HG02943 (cell line): ENCODE data around the gene FIGNL2.

Source experiments
- ATAC-seq: cut with Tn5 transposase; IDR thresholded peaks from one replicate; pipeline ENCODE4 v1.9.1; 2021; ENCODE audit warnings: mild to moderate bottlenecking, low read depth, moderate library complexity; ENCODE audit not compliant: unreplicated experiment

The FIGNL2 gene

GRCh38 chr12:51862947-51863346, 14.4 kb upstream of the FIGNL2 start:
- no peak for ATAC-seq

DNA sequence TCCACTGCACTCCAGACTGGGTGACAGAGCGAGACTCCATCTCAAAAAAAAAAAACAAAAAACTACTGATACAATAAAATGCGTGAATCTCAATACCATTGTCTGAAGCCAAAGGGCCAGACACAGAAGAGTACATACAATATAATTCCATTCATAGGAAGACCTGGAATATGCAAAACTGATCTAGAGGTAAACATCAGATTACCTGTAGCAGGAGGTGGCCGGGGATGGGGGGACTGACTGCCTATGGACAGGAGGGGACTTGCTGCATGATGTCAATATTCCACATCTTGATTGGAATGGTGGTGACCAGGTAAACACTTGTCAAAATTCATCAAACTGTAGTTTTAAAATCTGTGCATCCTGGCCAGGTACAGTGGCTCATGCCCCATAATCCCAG, 12.5 kb upstream of the FIGNL2 start:
- ATAC-seq: no peak

- no peak for ATAC-seq
Measured at GRCh38 chr12:51855586-51856428, 7.3 kb upstream of the FIGNL2 start.

DNA sequence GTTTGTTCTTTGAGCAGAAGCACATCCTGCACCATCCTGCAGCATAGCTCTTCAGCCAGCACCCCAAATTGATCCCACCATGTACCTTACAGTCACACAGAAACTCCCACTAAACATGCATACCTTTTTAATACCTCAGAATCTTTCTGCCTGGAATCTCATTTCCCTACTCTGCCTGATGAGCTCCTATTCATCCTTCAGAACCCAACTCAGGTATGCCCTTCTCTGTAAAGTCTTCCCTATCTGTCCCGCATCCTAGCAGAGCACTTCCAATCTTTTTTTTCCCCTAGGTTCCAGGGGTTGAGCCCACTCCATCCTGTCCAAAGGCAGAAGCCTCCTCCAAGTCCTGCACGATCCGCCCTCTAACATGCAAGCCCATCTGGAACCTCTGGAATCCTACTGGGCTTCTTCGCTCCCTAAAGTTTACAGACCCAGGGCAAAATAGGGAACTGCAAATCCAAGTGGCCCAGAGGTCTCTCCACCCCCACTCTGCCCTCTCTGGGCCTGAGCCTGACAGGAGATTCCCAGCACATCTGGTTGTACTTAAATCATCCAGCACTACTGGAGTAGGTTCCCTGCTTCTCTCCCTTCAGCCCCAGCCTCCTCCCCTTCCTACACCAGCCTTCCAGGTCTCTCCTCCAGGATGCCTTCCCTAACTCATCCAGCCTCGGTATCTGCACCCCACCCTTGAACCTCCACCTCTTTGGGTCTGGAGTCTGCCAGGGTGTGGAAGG, 4.1 kb upstream of the FIGNL2 start:
- ATAC-seq: no peak

DNA sequence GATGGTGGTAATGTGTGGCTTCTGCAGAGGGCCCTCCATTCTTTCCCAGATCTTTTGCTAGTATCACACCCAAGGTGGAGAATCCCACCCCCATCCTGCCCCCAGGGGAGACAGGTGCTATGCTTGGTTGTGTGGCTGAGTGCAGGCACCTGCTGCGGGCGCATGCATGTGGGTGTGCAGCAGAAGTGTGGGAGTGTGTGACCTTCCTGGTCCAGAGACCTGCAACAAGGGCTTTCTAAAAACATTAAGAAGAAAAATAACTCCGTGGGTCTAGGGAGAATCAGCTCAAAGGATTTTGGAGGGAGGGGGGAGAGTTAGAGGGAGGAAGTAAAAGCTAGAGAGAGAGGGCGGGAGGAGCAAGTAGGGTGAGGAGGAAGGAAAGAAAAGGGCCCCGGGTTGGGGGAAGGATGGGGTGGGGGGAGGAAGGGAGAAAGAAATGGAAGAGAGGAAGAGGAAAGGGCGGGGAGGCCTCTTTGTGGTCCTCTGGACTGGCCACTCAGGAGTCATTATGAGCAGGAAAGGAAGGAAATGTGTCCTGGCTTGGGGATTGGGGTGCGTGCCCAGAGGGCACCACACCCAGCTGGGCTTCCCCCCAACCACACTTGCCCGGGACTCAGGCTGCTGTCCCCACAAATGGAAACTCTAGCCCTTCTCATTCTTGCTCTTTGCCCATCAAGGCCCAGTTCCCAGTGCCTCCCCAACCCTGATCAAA, 3.1 kb upstream of the FIGNL2 start:
- no peak for ATAC-seq

GRCh38 chr12:51850965-51851299, 2.4 kb upstream of the FIGNL2 start:
- no peak for ATAC-seq

DNA sequence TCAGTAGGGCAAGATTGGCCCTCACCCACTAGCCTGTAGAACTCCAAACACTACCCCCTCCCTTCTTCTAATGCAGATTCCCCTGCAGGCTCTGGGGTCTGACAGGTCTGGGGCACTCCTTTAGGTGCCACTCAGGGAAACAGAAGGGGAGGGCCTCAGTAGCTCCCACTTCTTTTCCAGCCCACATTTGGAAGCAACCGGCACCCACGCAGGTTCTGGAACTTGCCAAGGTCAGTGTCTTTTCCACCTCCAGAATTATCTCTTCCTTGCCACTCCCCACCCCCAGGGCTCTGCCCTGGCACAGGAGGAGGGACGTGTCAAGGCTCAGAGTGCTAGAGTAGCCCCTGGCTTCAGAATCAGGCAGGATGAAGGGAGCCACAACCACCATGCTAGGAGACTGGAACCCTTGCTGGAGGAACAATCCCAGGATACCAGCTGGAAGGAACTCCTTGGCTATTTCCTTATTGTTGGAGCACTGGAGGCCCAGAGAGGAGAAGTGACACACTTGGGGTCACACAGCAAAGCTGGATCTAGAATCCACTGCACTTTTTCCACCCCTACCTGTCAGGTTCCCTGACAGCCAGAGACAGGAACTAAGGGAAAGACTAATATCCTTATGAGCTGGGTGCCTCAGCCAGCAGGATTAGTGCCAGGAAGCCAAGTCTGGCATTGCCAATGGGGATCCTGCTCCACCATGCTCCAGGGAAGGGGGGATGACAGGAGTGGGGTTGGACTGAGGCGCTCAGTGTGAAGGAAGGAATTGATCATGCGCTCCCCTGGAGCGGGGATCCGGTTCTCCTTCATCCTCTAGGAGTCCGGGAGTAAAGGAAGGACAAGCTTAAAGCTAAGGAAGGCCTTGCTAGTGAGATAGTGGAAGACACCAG, 1.8 kb upstream of the FIGNL2 start:
- ATAC-seq: no peak

- no peak for ATAC-seq
Measured at GRCh38 chr12:51848841-51849735, 570 bp upstream of the FIGNL2 start.

DNA sequence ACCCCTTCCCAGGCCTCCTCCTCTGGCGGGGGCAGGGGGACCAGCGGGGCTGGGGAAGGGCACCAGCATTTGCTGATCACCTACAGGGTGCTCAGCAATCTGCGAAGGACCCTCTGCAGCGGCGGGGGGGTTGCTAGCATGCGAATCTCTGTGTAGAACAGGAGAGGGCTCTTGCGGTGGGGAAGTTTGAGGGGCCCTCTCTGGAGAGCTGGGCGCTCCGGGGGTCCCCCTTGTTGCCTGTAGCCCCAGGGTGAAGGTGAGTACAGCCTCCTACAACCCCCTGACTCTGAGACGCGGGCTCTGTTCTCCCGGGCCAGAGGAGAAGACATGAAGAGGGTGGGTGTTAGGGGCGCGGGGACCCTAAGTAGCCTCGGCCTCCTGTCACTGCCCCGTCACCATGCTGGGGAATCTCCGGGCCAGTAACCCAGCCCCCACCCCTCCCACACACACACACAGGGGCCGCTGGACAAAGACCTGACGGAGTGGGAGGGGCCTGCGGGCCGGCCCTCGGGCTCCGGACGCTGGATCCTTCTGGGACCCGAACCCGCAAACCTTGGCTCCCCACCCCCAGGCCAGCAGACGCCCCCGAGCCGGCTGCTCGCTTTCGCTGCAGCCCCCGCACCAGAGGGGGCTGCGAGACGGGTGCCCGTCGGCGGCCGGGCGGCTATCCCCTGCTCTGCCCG, 734 bp downstream of the FIGNL2 start:
- ATAC-seq: no peak

DNA sequence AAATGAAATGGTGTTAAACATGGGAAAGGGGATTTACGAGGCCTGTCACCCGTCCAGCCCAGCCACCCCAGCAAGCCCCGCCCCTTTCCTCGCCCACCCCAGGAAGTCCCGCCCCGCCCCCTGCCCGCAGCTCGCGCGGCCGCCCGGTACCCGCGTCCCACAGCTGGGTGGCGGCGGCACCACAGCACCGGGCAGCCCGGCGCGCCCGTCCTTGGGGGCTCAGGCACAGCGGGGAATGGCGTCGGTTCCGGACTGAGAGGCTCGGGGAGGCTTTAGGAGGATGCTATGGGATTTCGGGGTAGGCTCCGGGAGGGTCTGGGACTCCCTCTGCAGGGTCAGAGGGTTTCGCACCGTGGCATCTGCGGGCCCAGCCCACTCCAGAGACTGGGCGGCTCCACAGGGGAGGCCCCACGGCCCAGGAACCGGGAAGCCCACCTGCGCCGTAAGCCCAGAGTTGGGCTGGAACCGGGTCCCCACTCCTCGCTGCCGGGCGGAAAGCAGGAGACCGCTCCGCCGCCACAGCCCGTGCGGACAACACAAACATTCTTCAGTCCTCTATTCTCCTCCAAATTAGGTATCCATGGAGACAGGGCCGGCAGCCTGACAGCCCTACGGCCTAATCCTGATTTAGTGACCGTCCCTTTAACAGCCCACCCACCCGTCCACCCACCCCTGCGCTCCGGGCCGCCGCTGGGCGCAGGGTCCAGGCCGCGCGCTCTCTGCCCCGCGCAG, 1.4 kb downstream of the FIGNL2 start:
- no peak for ATAC-seq

GRCh38 chr12:51846271-51846691, 2.2 kb downstream of the FIGNL2 start:
- no peak for ATAC-seq

DNA sequence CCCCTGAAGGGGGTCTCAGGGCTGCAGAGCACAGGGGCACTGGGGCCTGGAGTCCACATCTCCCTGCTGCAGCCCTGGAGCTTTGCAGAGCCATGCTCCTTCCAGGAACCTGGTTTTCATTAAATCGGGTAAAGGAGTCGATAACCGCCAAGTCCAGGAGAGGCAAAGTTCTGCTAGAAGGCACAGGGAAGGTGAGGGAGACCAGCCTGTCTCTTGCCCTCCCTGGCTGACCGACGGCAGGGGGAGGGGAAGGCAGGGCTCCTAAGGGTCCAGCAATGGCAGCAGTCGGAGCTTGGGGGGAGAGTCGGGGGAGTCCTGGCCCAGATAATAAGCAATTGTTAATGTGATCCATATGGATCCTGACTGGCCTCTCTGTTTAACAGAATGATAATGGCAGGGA, 3.0 kb downstream of the FIGNL2 start:
- no peak for ATAC-seq

DNA sequence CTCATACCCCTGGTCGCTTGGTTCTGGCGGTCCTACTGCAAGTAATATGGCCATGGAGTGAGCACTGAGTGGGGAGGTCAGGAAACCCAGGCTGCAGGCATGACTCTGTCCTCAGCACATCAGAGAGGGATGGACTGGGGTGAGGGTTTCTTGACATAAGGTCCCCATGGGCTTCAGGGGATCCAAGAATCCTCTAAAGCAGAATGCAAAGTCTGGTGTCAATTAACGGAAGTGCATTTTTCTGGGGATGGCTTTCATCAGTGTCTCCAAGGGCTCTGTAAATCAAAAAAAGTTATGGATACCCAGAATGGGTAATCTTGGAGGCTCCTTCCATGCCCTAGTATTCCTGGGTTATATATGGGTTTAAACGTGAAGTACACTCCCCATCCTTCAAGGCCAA, 3.7 kb downstream of the FIGNL2 start:
- ATAC-seq: no peak

- ATAC-seq: no peak
Measured at GRCh38 chr12:51841727-51842126, 6.8 kb downstream of the FIGNL2 start.

GRCh38 chr12:51840966-51841365, 7.6 kb downstream of the FIGNL2 start:
- ATAC-seq: no peak

- ATAC-seq: no peak
Measured at GRCh38 chr12:51839310-51839947, 9.1 kb downstream of the FIGNL2 start.

- ATAC-seq: no peak
Measured at GRCh38 chr12:51838762-51839161, 9.8 kb downstream of the FIGNL2 start.

- no peak for ATAC-seq
Measured at GRCh38 chr12:51838036-51838435, 10.5 kb downstream of the FIGNL2 start.
